ENCODE results near the gene SLC27A6. TPM values are rescaled to one million over a fixed set of nuclear protein-coding genes. Genes with fewer than 3 reads are reported as not detected.

Gene SLC27A6
- total RNA-seq, 3 donors from 2014 or later, result 0.48 to 12.6 (median 4.3) TPM

- intact Hi-C loops (cut with DNase I; ENCODE audit: low total_unique reads), result no loop called here
- no peak for TF ChIP-seq POLR2A (IDR thresholded peaks at IDR 0.05)
- no peak for TF ChIP-seq POLR2AphosphoS5 (IDR thresholded peaks at IDR 0.05)
- TF ChIP-seq, protein P1, sequence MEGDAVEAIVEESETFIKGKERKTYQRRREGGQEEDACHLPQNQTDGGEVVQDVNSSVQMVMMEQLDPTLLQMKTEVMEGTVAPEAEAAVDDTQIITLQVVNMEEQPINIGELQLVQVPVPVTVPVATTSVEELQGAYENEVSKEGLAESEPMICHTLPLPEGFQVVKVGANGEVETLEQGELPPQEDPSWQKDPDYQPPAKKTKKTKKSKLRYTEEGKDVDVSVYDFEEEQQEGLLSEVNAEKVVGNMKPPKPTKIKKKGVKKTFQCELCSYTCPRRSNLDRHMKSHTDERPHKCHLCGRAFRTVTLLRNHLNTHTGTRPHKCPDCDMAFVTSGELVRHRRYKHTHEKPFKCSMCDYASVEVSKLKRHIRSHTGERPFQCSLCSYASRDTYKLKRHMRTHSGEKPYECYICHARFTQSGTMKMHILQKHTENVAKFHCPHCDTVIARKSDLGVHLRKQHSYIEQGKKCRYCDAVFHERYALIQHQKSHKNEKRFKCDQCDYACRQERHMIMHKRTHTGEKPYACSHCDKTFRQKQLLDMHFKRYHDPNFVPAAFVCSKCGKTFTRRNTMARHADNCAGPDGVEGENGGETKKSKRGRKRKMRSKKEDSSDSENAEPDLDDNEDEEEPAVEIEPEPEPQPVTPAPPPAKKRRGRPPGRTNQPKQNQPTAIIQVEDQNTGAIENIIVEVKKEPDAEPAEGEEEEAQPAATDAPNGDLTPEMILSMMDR (IDR thresholded peaks at IDR 0.05), result no peak
- Histone ChIP-seq H3K36me3 (no peaks in the 10 kb centered on the region), H3K4me3 (no peak overlapping the region), H3K4me1 (no peaks in the 10 kb centered on the region), H3K27ac (no peak overlapping the region), H3K27me3 (no peaks in the 10 kb centered on the region), H3K9me3 (peaks cover 0 to 15% of the 10 kb centered on the region in 2 donors)
- no peak for DNase-seq (ENCODE audit: low spot score in 2 of 2)
These were observed 84.0 kb downstream of the SLC27A6 start for GRCh38 chr5:129049126-129049799.

DNA sequence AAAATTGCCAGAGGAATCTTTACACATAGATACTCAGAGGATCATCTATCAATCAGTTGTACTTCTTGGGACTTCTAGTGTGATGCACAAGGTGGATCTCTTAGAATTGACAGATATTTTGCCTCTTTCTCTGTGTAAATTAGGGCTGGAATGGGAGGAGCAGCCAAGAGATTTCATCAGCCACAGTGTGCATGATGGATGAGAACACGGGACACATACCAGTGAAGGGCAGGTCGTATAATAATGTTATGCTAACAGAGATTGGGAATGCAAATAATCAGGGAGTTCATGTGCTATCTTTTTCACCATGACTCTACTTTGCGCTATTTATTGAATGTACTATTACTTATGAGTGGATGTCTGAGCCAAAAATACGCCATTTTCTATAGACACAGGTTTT is 86.0 kb downstream of the SLC27A6 start:
- TF ChIP-seq POLR2AphosphoS5 (IDR thresholded peaks at IDR 0.05) (no peak), POLR2A (IDR thresholded peaks at IDR 0.05) (no peak)
- TF ChIP-seq, protein P1 (IDR thresholded peaks at IDR 0.05), result no peak
- Histone ChIP-seq H3K27ac (no peak overlapping the region), H3K4me3 (no peak overlapping the region), H3K36me3 (no peaks in the 10 kb centered on the region), H3K9me3 (no peaks in the 10 kb centered on the region), H3K27me3 (no peaks in the 10 kb centered on the region), H3K4me1 (no peaks in the 10 kb centered on the region)
- no peak for DNase-seq (ENCODE audit: low spot score in 2 of 2)
- intact Hi-C loops (cut with DNase I; ENCODE audit: low total_unique reads), result no loop called here

DNA sequence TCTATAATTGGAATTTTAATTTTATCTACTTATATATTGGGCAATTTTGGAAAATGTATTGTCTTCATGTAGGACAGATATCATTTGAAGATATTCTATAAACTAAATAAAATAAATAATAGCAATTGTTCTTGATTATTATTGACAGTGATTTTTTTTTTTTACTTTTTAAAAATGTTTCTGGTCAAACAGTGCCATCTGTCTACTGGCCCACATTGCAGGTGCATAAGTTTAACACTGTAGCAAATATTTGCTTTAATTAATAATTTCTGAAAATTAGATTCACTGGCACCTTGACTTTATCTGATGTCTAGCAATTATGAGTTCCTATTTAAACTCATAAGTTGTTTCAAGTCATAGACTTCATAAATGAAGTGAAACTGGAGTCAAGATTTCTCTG is 88.2 kb downstream of the SLC27A6 start:
- Histone ChIP-seq H3K4me3 (no peak overlapping the region), H3K4me1 (no peaks in the 10 kb centered on the region), H3K36me3 (no peaks in the 10 kb centered on the region), H3K9me3 (peaks cover 0 to 9% of the 10 kb centered on the region in 2 donors), H3K27me3 (no peaks in the 10 kb centered on the region), H3K27ac (no peak overlapping the region)
- intact Hi-C loops (cut with DNase I; ENCODE audit: low total_unique reads), result no loop called here
- TF ChIP-seq, protein P1 (IDR thresholded peaks at IDR 0.05), result no peak
- TF ChIP-seq POLR2AphosphoS5 (IDR thresholded peaks at IDR 0.05) (no peak), POLR2A (IDR thresholded peaks at IDR 0.05) (no peak)
- no peak for DNase-seq (ENCODE audit: low spot score in 2 of 2)

DNA sequence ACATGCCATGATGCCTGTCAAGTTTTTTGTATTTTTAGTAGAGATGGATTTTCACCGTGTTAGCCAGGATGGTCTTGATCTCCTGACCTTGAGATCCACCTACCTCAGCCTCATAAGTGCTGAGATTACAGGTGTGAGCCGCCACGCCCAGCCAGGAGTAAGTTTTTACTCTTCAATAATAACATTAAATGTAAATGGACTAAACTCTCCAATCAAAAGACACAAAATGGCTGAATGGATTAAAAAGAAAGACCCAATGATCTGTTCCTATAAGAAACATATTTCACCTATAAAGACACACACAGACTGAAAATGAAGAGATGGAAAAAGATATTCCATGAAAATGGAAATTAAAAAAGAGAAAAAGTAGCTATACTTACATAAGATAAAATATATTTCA is 92.0 kb downstream of the SLC27A6 start:
- Histone ChIP-seq H3K4me1 (no peaks in the 10 kb centered on the region), H3K27ac (no peak overlapping the region), H3K4me3 (no peak overlapping the region), H3K9me3 (peaks cover 0 to 9% of the 10 kb centered on the region in 2 donors), H3K36me3 (no peaks in the 10 kb centered on the region), H3K27me3 (no peaks in the 10 kb centered on the region)
- intact Hi-C loops (cut with DNase I; ENCODE audit: low total_unique reads), result no loop called here
- TF ChIP-seq POLR2A (IDR thresholded peaks at IDR 0.05) (no peak), POLR2AphosphoS5 (IDR thresholded peaks at IDR 0.05) (no peak)
- TF ChIP-seq, protein P1 (IDR thresholded peaks at IDR 0.05), result no peak
- DNase-seq (ENCODE audit: low spot score in 2 of 2), result no peak

GRCh38 chr5:129061849-129062248 is 96.6 kb downstream of the SLC27A6 start:
- H3K36me3 ChIP-seq, result no peaks in the 10 kb centered on the region
- no peak overlapping the region for H3K27ac ChIP-seq
- no peak for DNase-seq (ENCODE audit: low spot score in 2 of 2)
- intact Hi-C loops (cut with DNase I; ENCODE audit: low total_unique reads), result no loop called here
- H3K4me1 ChIP-seq, result no peaks in the 10 kb centered on the region
- H3K27me3 ChIP-seq, result no peaks in the 10 kb centered on the region
- peaks cover 0 to 6% of the 10 kb centered on the region in 2 donors for H3K9me3 ChIP-seq
- TF ChIP-seq POLR2A (IDR thresholded peaks at IDR 0.05) (no peak), POLR2AphosphoS5 (IDR thresholded peaks at IDR 0.05) (no peak)
- TF ChIP-seq, protein P1 (IDR thresholded peaks at IDR 0.05), result no peak
- H3K4me3 ChIP-seq, result no peak overlapping the region

Data from breast epithelium (tissue), 4 donors.